Measurements from ENCODE around the gene CCDC182. TPM values are rescaled to one million over a fixed set of nuclear protein-coding genes. Genes with fewer than 3 reads are reported as not detected.

CCDC182 gene
- total and polyA plus RNA-seq, 8 donors = not detected

GRCh38 chr17:57773557-57773956 lies 28.5 kb upstream of the CCDC182 start:
- Histone ChIP-seq H3K4me1 (no peaks in the 10 kb centered on the region), H3K9me3 (no peaks in the 10 kb centered on the region), H3K27me3 (no peaks in the 10 kb centered on the region), H3K27ac (no peak overlapping the region), H3K36me3 (no peaks in the 10 kb centered on the region), H3K4me3 (no peak overlapping the region)
- intact Hi-C loops (cut with DNase I; ENCODE audit: low total_unique reads) = no loop called here
- 50 to 71% (median 66%) methylated on average over 4 of the region's 4 CpGs for WGBS, 5 donors
- TF ChIP-seq CTCF (IDR thresholded peaks at IDR 0.05) (no peak), EP300 (IDR thresholded peaks at IDR 0.05) (no peak), POLR2A (IDR thresholded peaks at IDR 0.05) (no peak), POLR2AphosphoS5 (IDR thresholded peaks at IDR 0.05) (no peak)
- no peak for DNase-seq

DNA sequence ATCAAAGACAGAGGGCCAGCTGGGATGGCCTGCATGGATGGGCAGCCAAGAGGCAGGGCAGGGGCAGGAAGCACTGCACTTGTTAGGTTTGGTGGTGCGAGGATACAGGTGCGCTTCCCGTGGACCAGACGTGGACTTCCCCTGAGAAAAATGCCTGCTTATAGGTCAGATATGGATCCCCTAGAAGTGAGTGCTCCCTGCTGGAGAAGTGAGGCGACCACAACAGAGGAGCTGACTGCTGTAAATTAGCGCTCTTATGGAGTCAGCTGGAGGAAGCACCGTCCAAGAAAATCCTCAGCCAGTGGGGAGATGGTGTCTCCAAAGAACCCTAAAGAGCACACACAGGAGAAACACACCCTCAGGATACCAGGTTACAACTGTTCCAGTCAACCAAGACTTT lies 27.7 kb upstream of the CCDC182 start:
- no peaks in the 10 kb centered on the region for H3K4me1 ChIP-seq
- no peak overlapping the region for H3K27ac ChIP-seq
- 74 to 85% (median 77%) methylated on average over 7 of the region's 7 CpGs for WGBS, 5 donors
- H3K4me3 ChIP-seq = no peak overlapping the region
- H3K9me3 ChIP-seq = no peaks in the 10 kb centered on the region
- no peaks in the 10 kb centered on the region for H3K27me3 ChIP-seq
- no peak for DNase-seq
- intact Hi-C loops (cut with DNase I; ENCODE audit: low total_unique reads) = no loop called here
- TF ChIP-seq POLR2A (IDR thresholded peaks at IDR 0.05) (no peak), POLR2AphosphoS5 (IDR thresholded peaks at IDR 0.05) (no peak), CTCF (IDR thresholded peaks at IDR 0.05) (no peak)
- no peaks in the 10 kb centered on the region for H3K36me3 ChIP-seq

DNA sequence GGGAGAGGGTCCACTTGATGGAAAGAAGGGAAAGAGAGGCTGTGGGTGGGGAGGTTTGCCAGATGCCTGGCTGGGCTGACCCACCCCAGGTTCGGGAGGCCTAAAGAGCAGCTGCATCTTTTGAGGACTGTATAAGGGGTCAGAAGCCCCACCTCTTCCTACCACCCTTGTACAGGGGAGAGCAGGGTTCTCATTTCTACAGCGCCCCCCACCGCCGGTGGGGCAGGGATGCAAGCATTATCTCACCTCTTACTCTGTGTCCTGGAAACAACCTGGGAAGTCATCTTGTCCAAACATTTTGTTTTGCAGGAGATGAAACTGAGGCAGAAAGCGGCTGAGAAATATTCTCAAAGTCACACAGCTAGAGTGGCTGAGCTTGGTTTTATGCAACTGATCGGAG lies 22.5 kb upstream of the CCDC182 start:
- no peak for DNase-seq
- H3K4me3 ChIP-seq = no peak overlapping the region
- intact Hi-C loops (cut with DNase I; ENCODE audit: low total_unique reads) = no loop called here
- TF ChIP-seq CTCF (IDR thresholded peaks at IDR 0.05) (no peak), POLR2A (IDR thresholded peaks at IDR 0.05) (no peak), EP300 (IDR thresholded peaks at IDR 0.05) (no peak), POLR2AphosphoS5 (IDR thresholded peaks at IDR 0.05) (no peak)
- no peaks in the 10 kb centered on the region for H3K9me3 ChIP-seq
- H3K4me1 ChIP-seq = no peaks in the 10 kb centered on the region
- WGBS, 5 donors = 68 to 80% (median 70%) methylated on average over 6 of the region's 6 CpGs
- H3K27me3 ChIP-seq = peaks cover 0 to 1% (median 0%) of the 10 kb centered on the region in 3 donors
- no peaks in the 10 kb centered on the region for H3K36me3 ChIP-seq
- no peak overlapping the region for H3K27ac ChIP-seq

DNA sequence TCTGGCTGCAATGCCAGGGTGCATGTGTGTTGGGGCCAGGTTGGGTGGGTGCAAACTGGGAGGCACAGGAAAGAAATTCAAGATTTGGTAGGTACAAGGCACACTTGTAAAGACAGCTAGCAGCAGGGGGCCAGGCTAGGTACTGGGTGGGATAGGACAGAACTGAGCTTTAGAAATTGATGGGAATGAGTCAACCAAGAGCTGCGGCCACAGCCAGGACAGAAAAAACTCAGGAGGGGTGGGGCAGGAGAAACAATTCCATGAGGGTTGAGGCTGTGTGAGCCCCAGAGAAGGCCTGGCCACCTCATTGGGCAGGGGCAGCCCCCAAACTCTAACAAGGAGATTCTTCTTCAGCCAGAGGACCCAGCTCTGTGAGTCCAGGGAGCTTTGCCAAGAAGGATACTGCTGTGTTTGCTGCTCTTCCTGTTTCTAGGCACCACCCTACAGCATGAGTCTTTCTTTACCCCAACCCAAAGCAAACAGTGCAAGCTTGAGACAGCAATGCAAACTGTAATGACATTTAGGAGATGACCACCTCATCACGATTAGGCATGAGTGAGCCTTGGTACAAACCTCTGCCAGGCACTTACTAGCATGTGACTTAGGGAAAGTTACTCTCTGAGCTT lies 21.3 kb upstream of the CCDC182 start:
- H3K27ac ChIP-seq = no peak overlapping the region
- WGBS, 5 donors = 47 to 66% (median 58%) methylated on average over 2 of the region's 2 CpGs
- intact Hi-C loops (cut with DNase I; ENCODE audit: low total_unique reads) = no loop called here
- no peaks in the 10 kb centered on the region for H3K4me1 ChIP-seq
- peaks cover 0 to 5% (median 0%) of the 10 kb centered on the region in 3 donors for H3K27me3 ChIP-seq
- H3K4me3 ChIP-seq = no peak overlapping the region
- H3K9me3 ChIP-seq = no peaks in the 10 kb centered on the region
- DNase-seq = no peak
- H3K36me3 ChIP-seq = no peaks in the 10 kb centered on the region
- TF ChIP-seq POLR2AphosphoS5 (IDR thresholded peaks at IDR 0.05) (no peak), CTCF (IDR thresholded peaks at IDR 0.05) (no peak), POLR2A (IDR thresholded peaks at IDR 0.05) (no peak), EP300 (IDR thresholded peaks at IDR 0.05) (no peak)

Data from stomach (tissue), 9 donors.